Activated CD8-positive, alpha-beta memory T cell treated with anti-CD3 and anti-CD28 coated beads, Interleukin-2, amount 50 U/mL, for 1 hour (primary cell): ENCODE data around the gene GFOD1.

ENCODE experiments used
- DNase-seq: peaks from one replicate; pipeline ENCODE4 v3.0.0-alpha.2; 2020; ENCODE audit errors: extremely low read depth

GFOD1 gene

DNA sequence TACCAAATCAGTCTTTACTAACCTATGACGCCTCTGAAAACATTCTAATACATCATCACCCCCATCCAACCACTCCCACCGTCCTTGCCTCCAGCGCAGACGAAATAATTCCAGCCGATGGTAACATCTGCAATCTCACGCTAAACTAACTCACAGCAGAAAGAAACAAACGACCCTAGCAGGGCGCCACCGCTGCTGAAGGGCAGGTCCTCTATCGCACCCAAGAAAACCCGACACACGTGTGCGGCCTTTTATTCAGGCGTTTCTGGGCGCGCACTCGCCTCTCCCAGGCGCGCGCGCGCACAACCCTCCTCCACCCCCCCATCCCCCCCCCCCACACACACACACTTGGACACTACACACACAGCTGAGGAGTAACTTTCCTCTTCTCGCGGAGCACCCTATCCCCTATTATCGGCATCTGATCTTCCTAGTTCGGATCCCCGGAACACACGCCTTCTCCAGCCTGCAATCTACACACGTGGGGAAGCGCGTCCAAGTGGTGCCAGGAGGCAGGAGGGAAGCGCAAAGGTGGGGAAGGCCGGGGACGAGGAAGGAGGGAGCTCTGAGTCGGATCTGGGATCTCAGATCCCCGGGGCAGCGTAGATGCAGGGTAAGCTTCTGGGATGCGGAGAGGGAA is 1.4 kb downstream of the GFOD1 start:
- DNase-seq = no peak

DNA sequence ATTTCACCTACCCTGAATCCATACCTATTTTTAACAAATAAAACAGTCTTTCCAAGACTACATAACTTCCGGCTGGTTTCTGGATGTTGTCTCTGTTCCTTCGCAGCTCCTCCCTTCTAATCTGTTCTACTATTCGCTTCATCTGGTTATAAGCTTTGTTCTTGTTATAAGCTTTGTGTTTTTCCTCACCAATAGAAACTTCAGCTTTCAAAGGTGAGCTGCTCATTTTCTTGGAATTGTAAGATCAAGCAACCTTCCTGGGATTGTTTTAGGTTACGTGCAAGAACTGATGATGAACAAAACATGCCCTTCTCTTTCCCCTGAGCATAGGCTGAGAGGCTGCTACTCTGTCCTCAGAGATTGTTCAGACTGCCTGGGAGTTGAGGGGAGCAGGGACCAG is 2.1 kb downstream of the GFOD1 start:
- no peak for DNase-seq

DNA sequence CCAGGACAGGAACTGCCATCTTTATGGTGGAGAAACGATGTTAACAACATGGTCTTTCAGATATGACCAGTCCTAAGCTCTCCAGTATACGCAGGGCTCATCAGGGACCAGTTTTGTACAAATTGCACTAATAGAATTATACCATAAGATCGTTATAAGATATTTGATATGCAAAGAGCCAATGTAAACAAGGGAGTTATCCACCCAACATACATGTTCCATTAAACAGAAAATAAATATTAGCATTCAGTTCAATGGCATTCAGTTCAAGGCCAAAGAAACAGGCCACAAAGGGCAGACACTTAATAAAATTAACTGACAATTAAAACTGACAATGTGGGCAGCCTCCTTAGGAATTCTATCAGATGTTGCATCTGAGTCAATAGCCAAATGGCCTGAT is 2.6 kb downstream of the GFOD1 start:
- DNase-seq = no peak

DNA sequence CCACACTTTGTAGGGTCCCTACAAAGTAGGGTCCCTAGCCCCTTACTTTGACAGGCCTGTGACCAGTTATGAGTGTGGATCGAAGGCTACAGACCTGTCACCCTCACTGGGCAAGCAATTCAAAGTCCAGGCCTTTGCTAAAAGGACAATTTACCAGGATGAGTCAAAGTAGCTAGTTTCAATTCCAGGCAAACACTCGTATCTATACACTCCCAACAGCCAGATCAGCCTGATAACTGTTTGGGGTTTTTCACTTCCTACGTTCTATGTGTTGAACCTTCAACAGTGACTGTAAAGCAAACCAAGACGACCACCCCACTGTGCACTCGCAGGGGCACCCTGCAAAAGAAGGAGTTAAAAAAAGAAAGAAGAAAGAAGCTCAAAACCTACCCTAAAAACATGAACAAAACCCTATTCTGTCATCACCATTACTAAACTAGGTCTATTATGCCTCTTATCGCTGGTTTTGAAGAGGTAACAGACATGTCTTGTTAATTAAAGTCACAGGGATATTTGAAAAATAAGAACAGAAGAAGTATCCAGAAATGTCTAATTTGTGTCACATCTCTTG is 3.2 kb downstream of the GFOD1 start:
- DNase-seq = no peak

DNA sequence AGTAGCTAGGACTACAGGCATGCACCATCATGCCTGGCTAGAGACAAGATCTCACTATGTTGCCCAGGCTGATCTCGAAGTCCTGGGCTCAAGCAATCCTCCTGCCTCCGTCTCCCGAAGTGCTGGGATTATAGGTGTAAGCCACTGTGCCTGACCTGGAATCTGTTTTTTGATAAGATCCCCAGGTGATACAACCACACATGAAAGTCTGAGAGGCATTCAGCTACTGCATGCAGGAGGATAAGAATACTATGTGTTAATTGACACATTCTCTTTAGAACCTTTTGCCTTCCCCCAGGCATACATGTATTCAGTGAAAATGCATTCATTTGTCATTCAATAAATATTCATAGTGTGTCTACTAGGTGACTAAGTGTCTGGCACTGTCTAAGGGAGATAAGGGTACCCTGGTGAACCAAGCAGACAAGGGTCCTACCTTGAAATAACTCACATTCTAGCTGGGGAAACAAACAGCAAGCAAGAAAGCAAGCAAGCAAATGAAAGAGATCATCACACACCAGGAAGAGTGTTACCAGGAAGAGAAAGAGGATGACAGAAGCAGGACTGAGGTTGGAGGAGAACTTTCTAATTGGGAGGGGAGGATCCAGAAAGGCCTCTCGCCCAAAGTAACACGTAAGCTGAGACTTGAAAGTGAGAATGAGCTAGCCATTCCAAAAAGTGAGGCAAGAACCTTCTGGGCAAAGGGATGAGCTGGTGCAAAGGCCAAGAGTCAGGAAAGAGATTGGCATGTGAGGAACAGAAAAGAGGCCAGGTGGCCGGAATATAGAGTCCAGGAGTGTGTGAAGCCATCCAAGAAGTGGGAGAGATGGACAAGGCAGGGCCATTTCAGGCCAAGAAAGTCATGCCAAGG is 6.5 kb downstream of the GFOD1 start:
- DNase-seq = no peak

DNA sequence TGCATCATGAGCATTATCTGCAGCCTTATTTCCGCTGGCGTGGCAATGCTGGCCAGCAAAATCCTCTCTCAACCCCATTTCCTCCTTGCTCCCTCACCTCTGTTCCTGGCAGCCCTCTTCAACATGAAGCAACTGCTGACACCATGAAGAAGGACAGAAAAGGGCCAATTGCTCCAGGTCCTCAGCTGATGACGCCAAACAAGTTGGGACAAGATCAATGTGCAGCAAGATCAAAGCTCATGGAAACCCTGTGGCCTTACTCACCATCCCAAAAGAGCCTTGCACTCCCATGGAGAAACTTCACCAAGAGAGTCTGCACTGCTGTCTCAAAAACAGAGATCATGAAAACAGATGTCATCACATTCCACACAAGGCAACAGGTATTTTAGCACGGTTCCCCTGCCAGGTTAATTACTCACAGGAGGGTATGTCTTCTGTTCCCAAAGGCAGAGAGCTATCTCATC is 7.4 kb downstream of the GFOD1 start:
- no peak for DNase-seq

DNA sequence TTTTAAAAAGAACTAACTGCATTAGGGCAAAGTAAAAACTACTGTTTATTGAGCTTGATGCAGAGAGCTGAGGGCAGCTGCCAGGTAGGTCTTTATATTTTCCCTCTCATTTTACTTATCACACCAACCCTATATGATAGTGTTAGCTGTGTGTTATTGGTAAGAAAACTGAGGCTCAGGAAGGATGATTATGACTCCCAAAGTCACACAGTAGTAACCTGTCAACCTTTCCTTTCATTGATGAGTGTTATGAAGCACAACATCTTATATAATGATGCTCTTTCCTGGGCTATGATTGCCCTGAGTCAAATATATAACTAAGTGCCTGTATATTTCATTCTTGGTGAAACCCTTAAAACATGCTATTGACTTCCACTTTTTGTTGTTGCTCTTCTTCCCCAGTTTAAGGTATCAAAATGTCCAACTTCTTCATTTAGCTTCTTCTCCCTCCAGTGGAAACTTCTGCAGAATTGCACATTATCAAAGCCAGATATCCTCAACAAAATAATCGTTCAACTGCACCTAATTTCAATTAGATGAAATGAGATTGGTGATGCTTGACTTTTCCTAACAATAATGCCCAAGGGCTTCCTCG is 8.1 kb downstream of the GFOD1 start:
- DNase-seq = no peak

DNA sequence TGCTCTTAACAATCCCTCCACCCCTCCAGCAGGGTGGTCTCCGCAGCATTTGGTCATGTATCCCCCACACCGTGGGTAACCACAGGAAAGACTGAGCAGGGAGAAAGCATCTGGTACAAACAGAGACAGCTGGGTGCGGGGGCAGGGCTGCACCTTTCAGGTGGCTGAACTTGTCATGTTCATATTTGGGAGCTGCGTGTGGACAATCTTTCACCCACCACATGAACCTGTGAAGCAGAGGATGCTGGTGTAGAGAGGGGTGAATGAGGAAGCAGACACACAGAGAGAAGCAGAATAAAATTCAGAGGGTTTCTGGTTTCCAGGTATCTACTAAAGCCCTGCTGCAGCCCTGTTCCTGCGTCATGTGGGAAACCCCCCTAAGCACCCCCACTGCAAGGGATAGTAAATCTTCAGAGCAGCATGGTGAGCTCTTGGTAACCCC is 8.9 kb downstream of the GFOD1 start:
- DNase-seq = no peak

DNA sequence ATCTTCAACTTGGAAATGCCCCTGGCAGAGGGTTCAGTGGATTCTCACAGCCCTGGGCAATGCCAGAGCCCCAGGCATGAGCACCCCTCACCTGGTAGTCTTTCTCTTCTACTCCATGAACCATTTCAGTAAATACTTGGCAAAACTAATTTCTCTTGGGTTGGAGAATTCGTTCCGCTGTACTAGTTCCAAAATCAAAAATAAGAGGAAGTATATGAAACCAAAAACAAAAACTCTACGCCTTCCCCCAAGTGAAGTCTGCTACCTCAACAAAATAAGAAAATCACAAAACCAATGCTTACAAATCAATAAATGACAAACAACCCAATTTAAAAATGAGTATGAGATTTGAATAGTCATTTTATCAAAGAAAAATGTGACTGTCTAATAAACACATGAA is 12.6 kb downstream of the GFOD1 start:
- no peak for DNase-seq

DNA sequence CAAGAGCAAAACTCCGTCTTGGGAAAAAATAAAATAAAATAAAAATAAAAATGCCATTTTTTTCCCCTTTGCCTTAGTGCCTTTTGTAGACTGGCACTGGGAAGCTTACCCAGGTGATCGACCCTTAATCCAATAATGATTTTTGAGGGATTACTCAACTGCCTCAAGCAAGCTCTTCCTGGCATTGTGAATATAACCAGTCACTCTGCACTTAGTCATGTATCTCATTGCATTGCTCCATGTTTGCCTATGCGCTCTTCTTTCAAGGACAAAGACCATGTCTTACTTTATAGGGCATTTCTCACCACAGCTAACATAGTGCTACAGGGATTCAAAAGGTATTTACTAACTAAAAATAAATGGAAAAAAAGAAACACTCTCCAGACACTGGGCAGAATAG is 13.0 kb downstream of the GFOD1 start:
- DNase-seq = no peak

DNA sequence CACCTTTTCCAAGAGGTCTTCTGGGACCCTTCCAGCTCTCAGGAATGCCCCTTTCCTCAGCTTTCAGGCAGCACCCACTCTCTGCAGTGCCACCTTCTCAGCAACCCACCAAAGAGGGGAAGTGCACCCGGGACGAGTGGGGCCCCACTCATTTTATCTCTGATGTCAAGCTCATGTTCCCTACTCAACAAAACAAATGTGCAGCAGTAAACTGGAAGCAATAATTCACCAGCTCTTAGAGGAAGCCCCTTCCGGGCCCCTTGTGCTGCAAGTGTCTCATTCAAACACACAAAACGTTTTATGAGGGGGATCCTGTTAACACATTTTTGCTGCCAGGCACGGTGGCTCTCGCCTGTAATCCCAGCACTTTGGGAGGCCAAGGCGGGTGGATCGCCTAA is 13.6 kb downstream of the GFOD1 start:
- no peak for DNase-seq

DNA sequence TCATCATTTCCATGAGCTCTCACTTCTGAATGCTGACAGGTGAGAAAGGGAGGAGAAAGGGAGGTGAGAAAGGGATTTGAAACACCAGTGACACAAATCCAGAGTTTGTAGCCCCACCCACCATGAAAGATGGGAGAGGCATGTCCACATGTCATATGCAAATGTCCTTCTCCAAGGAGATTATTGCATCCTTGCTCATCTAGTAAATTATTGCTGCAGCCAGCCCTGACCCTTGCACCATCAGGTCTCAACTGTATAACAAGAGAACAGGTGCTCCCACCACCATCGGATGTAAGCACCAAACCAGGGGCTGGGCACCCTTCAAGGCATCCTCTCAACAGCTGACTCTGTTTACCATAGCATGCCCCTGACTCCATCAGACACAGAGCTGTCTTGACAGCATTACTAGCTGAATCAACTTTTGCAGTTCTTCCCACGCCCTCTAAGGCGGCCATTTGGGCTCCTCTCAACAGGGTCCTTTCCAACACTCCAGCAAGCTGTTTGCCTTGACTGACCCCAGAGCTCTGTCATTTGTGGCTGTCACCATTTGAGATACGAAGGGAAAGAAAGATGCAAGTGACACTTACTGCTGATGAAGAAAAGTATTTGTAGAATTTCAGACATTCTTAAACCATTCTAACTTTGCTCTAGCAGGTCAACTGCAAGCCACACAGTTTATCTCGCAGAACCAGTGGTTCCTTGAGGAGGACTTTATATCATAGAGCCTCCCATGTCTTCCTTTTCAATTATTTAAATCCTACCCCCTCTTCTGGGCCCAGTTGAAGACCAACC is 14.2 kb downstream of the GFOD1 start:
- DNase-seq = no peak

DNA sequence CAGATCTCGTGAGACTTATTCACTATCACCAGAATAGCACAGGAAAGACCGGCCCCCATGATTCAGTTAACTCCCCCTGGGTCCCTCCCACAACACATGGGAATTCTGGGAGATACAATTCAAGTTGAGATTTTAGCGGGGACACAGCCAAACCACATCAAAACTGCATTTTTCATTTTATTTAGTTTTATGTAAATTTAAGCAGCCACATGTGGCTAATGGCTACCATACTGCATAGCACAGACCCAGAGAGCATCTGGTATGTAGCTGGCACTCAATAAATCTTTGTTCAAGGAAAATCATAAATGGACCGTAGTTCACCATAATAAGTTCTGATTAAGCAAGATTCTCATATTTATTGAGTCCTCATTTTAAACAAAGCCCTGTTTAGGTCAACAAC is 15.3 kb downstream of the GFOD1 start:
- no peak for DNase-seq

DNA sequence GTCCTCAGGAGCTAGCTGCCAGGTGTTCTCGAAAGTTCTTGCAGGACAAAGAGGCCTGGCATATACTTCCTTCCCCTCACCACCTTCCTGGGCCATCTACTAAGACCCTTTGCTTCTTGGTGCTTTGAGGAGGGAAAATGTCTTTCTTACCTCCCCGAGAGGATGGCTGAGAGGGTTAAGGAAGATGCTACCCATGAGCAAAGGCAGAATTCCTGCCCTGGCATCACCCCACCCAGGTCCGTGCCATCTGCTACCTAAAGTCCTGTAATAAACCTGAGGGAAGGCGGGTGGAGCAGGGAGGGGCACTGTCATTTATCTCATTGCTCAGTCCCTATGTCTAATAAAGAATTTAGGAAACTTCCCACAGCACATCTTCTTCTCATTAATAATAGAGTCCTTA is 16.2 kb downstream of the GFOD1 start:
- DNase-seq = no peak

DNA sequence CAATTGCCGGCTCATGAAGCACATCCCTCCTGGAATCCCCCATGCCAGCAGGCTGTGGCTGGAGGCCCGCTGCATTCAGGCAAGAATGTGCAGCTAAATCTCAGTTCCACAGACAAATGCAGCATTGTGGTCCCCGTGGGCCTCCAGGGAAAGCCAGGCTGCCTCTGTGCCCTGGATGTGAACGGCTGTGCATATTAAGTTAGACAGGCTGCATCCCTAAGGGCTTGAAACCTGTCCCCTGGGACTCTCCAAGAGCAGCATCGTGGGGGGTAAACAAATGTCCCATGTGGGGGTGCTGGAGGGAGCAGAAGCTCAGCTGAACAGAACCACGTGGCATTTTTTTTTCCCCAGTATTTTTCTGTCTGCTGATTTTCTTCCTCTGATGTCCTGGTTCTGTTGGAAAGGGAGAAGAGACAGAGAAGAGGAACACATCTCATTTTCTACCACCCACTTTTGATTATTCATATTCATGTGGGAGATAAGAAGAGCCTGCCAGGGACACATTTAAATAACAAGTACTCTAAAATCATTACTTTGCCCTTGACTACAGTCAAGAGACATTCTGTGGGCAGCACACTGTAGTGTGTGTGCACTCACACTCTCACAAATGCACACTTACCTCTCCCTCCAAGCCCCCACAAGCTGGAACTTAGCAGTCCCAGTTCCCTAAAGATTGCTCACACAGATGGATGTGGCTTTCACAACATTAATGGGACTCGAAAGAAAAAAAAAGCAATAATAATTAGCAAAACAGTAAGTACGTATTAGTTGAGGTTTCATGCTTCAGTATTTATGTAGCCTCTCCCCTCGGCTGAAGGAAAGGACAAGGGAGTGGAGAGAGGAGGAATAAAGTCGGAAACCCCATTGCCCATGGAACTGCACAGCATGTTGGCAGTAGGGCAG is 16.9 kb downstream of the GFOD1 start:
- DNase-seq = no peak

DNA sequence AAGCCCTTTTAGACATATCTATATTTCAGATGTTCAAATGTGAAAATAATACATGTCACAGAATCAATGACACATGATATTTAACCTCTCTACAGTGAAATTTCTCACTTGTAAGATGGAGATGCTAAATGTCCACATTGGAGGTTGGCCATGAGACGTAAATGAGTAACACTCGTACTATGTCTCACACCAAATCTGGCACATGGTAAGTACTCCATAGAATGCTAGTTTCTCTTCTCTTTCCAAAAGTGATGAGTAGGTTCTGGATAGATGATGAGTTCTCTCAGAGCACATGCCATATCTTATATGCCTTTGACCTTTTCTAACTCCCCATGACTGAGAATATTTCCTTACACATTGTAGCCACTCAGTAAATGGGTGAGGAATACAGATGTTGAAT is 17.7 kb downstream of the GFOD1 start:
- no peak for DNase-seq

DNA sequence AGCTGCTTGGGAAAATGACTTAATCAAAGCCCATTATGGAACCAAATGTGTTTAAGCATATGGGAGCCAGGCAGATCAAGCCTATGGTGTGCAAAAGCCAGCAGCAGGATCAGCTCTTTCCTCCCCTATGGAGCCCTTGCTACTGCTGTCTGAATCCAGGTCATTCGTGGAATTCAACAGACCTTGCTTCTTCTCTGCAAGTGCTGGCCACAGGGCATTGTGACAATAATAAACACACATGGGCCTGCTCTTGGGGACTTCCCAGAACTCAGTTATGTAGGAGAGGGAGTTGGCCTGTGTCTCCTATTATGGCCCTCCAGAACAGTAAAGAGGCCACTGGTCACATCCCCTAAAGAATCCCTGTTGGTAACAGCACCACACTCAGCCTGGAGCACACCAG is 18.6 kb downstream of the GFOD1 start:
- no peak for DNase-seq

DNA sequence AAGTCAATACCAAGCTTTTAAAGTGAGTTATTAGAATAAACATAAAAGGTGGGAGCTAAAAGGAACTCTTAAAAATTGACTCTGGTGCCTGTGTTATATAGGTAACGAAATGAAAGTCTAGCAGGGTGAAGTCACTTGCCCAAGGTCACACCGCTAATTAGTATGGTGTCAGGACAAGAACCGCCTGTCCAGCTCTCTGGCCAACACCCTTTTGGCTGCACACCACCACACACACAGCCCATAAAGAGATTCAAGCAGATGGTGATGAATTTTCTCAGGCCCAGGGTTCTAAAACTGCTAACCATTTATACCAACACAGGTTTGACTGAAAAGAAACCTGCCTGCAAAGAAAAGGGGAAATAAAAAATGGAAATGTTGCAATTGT is 20.2 kb downstream of the GFOD1 start:
- DNase-seq = no peak

DNA sequence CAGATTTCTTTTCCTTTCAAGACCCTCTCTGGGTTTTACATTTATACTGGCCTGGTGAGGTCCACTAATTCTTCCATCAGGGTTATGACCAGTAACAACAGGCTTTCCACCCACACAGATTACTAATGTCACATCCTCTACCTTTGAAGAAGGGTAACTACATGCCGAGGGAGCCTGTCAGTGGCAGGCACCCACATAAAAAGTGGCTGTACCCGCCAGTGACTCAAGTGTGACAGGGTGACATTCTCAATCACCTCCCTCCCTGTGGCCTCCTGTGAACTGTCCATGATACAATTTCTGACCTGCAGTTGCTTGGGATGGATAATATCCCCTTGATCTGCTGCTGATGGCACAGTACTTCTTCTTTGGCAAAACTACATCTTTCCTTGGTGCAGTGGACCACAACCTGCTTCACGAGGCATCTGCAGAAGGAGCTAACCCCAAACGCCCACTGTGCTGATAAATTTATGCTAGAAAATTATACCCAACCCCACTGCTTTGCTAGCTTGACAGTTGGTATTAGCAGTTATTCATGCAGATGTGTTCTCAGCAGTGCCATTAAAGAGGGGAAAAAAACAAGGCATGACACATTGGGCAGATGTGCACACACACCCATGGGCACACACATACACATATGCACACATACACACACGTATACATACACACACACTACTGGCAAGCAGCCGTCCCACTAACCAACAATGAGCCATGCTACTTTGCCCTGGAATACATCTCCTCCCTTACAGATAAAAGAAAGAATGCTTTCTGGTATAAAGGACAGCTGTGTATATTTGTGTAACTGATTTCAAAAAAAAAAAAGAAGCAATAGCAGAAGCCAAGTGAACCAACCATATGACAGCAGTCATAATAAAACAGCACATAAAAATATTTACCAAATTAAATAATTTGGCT is 20.8 kb downstream of the GFOD1 start:
- no peak for DNase-seq

DNA sequence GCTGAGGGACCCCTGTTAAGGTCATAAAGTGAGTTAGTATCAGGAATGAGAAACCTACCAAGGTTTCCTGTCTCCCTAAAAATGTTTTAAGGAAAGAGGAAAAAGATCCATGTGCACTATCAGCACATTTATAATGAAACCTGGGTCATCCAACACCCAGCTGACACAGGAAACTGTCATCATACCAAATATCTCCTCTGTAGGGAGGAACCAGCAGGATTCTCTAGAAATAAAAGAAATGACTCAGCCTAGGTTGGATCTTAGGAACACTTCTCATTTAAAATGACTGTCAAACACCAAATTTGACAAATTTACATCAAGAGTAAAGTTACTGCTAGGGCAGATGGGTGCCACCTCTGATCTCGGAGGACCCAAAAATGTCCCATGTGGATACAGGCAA is 21.7 kb downstream of the GFOD1 start:
- no peak for DNase-seq
